Activated CD4-positive, alpha-beta T cell treated with anti-CD3 and anti-CD28 coated beads, Interleukin-2, amount 50 U/mL, for 4 hours (primary cell): ENCODE data around the gene IGSF3.
"Not testable (repeated sequence)": the region's sequence is repeated elsewhere in the genome, so short reads cannot be mapped to it uniquely, and the experiment has no call there.

ENCODE experiments used
- DNase-seq, 2 experiments: peaks; one replicate each; pipeline ENCODE4 v3.0.0-alpha.2; 2020

The IGSF3 gene

DNA sequence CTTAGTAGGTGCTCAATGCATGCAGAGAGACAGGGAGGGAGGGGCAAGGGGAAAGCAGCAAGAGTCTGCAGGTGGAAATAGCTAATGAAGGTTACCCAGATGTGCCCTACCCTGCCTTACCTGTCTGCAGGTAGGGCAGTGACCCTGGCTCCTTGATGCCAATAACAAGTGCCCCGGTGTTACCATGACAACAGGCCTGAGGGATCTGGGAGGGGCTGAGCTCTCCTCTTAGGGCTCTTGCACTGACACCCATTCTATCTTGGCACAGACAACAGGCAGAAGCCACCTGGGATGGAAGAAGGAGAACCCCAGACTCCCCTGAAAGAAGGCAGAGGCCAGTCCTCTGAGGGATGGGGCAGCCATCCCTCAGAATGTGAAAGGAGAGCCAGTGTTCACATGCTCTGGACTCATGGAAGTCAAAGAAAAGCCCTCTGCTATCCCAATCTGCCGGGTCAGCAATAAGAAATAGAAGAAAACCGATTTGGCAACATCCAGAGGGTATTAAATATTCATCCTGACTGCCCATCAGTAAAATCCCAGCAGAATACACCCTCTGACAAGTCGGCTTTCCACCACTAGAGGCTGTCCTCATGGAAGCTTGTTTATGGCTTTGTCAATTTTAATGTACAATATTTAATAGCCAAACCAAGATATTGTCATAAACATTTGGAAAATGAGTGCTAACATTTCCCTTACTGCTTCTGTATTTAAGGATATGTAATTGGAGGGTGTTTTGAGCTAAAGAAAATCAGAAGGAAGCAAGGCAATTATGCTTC lies 72.3 kb downstream of the IGSF3 start:
- DNase-seq = not testable (repeated sequence)

DNA sequence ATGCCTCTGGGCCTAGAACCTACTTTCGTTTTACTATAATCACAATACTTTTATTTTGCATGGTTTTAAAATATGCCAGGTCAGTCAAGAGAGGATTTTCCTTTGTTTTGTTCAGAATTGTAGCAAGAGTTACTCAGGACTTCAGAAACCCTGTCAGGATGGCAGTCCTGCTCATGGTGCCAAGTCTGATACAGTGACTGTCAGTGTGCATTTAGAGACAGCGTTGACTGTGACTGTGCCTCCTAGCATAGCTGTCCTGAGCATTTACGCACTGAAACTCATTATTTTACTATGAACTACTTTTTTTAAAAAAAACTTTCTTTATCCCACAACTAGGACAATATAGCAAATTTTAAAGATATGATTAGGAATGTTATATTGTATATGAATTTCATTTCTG lies 73.6 kb downstream of the IGSF3 start:
- not testable (repeated sequence) for DNase-seq

DNA sequence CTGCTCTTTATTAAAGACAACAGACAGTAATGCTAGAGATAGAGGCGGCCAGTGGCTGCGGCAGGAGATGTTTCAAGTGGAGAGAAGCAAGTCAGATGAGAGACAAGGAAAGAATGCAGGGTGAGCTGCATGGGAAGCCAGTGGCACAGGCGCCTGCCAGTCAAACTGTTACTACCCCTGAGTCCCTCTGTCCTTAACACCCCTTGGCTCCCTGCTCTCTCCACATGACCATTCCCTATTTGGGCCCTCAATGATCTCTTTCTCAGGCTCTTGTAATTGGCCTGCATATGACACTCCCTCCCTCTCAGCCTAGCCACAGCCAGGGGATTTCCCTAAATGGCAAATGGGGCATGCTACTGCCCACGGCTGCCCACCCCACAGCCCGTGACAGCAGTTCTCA lies 74.1 kb downstream of the IGSF3 start:
- not testable (repeated sequence) for DNase-seq

DNA sequence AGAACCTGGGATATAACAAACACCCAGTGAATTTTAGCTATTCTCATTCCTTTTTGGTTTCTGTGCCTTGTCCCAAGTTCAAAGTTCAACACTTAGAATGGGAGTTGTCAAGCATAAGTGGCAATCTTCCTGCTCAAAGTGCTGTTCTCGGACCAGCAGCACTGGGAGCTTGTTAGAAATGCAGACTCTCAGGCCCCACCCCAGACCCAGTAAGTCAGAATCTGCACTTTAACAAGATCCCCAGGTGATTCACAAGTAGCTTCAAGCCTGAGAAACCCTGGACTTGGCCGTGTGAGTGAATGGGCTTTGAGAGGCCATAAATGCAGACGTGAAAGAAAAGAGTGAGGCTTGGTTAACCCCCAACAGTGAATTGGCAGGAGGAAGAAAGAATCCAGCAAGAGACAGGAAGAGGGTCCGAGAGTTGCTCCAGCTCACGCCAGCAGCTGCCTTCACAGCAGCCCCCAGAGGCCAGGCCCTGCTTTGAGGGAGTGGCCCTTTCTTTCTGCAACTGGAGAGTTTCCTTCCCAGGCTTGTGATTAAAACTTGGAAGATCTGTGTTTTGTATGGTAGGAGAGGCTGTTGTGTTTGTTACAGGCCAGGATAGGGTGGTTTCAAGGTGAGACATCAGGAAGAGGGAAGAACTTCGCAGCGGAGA lies 75.5 kb downstream of the IGSF3 start:
- not testable (repeated sequence) for DNase-seq

DNA sequence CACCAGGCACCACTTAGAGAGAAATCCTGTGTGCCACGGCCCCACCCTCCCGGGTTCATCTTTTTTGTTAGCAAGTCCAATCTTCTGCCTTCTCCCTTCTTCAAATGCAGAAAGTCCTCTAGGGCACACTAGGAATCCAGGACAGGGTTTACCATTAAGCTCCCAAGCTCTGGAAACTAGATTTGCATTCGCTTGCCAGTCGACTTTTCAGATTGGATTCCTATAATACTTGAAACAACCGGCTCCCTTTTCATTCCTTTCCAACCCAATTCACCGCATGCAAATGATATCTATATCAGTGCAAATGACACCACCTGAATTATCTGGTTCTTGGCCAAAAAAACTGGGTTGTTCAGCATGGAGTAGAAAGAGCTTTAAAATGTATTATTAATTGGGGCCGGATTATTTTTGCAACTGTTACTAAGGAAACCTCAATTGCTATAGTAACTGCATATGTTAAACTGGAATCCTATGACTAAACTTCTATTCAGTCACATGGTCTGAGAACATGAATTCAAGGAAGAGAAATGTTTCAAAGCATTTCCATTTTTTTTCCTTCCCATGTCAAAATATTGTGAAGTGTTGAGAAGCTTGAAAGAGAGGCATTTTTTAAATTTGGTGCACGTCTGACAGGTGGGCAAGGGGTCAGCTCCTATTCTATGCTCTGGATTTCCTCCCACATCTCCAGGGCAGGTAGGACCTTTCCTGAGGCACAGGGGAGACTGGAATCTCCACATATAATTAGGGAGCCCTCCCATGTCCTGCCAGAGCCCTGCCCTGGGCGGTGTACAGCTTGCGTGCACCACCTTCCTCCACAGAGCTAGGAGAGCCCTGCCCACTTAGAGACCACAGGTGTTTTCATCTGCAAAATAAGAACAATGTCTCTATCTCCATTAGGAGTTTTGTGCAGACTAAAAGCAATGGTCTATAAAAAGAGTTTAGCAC lies 76.3 kb downstream of the IGSF3 start:
- DNase-seq = not testable (repeated sequence)

DNA sequence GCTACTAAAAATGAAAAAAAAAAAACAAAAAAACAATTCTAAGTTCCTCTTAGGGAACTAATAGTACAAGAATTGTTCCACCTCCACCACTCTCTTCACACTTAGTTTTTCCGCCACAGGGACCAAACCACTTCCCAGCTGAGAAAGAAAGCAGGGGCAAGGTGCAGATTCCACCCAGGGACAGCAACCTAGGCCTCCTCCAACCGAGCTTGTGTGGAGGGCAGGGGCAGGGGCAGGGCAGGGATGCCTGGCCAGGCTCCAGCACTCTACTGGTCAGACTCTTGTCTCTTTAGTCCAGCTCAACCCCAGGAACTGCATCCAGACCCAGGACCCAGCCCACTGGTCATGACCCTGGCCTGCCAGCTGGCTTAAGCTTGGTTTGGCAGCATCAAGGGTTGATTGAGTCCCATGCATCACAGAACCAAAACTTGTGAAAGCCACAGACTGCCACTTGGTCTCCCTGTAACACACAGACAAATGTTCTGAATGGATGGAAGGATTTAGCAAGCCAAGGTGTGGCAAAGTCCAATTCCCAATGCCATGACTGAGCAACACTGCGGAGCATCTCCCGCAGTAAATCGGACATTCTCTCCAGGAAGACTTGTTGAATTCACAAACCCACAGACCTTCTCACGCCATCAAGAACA lies 77.1 kb downstream of the IGSF3 start:
- not testable (repeated sequence) for DNase-seq

DNA sequence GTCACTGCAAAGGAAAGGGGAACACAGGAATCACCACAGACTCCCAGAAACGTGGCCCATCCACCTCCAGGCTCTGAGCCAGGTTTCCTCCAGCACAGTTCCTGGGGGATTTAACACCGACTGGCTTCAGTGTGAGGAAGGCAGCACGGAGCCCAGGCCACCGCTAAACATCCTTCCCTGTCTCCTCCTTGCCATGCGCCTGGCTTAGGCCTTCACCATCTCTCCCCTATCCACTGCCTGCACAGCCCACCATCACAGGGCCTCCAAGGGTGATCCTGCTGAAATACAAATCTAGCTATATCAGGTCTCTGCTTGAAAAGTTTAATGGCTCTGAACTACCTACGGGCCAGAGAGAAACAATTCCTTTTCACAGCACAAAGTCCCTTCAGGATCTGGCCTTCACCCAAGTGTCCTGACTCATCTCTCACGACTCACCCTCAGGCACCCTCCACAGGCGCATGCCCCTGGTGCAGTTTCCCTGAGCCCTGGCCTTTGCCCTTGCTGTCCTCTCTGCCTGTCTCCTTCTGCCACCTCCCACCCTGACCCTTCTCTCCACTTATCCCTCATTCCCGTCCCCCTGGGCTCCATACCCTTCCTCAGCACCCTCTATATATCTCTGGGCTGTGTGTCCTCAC lies 78.3 kb downstream of the IGSF3 start:
- not testable (repeated sequence) for DNase-seq

DNA sequence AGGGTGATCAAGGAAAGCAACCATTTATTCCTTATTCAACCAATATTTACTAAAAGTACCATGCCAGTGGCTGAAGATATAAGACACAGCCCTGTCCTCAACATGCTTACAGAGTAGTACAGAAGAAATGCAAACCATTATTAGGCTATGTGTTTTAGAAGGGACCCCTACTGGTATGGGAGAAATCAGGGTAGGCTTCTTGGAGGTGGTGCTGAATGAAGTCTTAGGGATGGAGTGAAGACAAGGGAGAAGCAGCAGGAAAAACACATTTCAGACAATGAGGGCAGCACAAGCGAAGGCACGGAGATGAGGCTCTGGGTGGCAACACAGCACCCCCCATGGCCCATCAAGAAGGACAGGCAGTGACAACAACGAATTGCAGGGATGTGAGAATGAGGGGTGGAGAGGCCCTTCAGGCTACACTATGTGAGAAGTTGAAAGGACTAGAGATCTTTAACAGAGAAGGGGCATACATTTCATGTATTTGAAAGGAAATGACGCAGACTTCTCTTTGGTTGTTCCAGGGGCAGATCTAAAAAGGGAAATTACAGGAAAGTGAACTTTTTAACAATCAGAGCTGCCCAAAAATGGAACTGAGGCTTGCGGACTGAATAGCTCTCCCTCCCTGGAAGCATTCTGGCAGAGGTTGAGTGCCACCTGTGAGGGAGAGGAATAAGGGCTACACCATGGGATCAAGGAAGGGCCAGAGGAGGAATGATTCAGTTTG lies 79.9 kb downstream of the IGSF3 start:
- DNase-seq = no peak

DNA sequence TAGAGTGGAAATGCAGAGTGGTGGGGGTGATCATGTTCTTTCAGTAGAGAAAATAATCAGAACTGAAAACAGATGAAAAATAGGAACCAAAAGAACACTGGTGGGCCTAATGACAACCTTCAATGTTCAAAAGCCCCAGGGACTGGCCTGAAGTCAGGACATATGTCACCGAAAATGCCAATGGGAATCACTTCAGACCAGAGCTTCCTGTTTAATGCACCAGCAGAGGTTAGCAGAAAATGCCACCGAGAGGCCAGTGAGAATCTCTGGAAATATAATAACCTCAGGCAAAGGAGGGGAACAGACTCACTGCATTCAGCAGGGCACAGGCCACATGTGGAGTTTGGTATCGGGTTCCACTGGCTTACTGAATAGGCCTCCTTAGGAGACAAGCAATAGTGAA lies 80.8 kb downstream of the IGSF3 start:
- DNase-seq = no peak

DNA sequence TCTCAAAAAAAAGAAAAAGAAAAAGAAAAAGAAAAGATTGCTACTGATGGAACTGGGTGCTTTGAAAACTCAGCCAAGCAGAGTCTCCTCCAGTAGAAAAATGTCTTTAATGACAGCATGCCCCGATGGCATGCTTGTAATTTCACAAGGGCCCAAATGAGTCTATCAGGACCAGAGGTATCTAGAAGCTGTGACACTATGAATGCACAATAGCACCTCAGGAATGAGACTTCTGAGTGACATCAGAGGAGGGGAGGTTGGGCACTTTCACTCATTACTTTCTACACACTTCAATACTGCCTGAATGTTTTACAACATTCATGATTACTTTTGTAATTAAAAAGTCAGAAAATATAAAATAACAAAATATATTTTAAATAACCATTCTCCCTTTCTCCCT lies 81.6 kb downstream of the IGSF3 start:
- DNase-seq = no peak

DNA sequence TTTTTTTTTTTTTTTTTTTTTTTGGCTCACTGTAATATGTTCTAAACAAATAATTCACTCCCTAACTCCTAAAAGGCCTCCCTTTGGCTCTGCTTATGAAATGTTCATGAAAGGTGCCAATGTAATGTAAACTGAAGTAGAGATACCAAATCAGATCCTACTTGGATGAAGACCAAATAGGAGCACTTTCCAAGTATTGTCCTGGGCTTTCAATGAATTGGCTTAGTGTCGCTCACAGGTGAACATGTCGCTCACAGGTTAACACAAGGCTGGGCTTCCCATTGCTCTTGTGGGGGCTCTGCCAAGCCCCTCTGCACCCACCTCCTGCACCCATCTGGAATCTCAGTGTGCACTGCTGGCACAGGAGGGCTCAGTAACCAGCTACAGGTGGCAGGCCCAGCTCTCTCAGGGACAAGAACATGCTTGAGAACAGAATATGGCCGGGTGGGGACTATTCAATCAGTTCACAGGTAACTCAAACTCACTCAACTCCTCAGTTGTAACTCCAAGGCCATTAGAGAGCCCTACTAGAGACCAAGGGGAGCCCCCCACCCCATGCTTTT lies 86.1 kb downstream of the IGSF3 start:
- no peak for DNase-seq

DNA sequence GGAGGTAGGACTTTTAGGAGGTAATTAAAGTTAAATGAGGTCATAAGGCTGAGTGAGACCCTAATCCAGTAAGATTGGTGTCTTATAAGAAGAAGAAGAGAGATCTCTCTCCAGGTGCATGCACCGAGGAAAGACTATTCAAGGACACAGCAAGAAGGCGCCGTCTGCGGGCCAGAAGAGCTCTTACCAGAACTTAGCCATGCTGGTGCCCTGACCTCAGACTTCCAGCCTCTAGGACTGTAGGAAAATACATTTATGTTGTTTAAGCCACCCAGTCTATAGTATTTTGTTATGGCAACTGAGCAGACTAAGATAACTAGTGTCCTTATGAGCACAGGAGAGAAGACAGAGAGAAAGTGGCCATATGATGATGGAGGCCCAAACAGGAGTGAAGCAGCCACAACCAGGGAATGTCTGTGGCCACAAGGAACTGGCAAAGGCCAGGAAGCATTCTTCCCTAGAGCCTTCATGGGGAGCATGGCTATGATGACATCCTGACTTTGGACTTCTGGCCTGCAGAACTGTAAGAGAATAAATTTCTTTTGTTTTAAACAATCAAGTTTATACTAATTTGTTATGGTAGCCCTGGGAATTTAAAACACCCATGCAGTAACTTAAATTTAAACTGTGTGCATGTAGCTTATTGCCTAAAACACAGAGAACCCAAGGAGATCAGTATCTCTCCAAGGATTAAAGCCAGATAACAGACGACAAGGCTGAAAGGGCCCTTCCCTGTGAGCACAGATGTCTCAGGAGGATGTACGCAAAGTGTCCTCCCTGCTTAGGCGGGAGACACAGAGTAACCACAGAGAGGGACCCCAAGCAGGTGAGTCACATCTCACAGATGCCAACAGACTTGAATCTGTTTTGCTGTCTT lies 86.8 kb downstream of the IGSF3 start:
- no peak for DNase-seq

DNA sequence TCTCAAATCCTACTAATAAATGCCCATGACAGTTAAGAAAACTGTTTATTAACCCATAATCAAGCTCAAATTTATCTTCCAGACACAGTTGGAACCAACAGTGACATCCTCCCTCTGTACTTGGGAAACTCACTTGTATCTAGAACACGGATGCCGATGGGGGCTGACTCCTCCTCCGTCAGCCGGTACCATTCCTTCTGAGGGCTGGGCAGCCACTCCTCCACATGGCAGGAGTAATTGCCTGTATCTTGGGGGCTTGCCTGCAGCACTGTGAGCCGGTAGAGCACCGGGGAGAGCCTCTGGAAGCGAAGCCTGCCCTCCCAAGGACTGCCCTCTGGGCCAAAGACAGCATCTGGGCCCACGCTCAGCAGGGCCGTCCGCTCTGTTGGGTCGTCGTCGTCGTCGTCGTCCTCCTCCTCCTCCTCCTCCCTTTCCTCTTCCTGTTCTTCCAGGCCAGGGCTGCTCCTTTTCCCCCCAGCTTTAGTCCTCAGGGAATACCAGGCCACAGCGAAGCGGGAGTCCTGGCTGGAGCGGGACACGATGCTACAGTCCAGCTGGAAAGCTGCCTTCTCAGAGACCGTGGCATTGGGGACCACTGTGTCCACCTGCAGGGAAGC lies 88.2 kb downstream of the IGSF3 start:
- DNase-seq = no peak

DNA sequence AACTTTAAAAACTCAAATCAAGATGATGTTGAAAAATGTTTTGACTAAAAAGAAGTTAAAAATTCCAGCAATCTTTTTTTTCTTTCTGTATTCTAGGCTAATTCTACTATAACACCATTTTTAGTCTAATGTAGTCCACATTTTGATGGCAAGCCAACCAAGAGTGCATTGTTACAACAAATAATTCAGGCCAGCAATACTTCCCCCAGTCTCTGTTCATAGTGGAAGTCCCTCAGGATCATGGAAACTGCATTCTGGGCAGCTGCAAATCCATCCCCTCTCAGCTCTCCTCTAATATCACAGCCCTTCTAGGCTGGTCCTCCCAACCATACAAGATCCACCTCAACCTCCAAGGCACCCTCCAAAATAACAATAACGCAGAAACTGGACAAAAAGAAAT lies 89.0 kb downstream of the IGSF3 start:
- no peak for DNase-seq

DNA sequence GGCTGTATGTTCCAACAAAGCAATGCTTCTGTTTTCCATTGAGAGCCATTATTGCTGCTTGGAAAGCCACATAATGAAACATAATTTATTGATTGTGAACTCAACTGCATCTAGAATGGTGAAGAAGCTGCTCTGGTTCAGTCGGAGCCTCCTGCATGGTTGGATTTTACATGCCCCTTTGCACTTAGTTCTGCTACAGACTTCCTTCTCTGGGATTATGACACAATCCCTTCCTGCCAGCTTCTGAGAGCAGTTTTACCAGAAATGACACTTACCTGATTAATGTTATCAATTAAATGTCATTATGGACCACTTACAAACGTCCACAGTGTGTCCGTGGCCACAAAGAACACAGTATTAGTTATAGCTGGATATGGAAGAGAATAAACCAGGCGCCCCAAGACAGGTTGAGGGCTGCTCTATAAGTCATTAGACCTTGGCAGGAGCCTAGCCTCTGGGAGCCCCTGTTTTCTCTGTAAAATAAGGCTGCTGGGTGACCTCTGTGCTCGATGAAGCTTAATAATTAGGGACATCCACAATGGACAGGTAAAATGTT lies 89.7 kb downstream of the IGSF3 start:
- no peak for DNase-seq

DNA sequence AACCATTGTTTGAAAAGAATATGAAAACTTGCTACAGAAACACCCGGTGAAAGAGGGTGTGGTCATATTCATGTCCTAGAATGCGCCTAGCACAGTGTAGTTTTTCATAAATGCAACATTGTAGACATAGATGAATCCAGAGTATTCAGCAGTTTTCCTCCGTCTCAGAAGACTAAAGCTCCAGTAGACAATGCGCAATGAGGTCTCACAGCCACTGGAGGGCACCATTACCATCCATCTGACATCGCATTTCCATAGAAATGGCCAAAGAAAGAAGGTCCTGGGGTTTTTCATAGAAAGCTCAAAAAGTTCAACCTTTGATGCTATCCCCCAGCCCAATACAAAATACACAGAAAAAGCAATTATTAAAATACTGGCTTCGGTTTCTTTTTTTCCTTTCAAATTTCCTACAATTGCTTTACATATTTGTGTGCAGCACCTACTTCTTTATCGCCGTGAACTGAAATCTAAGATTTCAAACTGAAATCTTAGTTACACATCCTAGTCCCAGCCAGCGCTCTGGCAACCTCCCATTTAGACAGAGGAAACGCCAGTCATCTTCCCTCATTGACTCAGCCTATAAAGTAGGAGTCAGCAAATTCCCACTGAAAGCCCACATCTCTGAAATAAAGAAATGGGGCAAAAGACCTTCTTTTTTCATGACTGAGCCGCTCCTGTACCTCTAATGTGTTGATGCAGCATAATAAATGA lies 92.8 kb downstream of the IGSF3 start:
- DNase-seq = peak; percentile 53 to 54

DNA sequence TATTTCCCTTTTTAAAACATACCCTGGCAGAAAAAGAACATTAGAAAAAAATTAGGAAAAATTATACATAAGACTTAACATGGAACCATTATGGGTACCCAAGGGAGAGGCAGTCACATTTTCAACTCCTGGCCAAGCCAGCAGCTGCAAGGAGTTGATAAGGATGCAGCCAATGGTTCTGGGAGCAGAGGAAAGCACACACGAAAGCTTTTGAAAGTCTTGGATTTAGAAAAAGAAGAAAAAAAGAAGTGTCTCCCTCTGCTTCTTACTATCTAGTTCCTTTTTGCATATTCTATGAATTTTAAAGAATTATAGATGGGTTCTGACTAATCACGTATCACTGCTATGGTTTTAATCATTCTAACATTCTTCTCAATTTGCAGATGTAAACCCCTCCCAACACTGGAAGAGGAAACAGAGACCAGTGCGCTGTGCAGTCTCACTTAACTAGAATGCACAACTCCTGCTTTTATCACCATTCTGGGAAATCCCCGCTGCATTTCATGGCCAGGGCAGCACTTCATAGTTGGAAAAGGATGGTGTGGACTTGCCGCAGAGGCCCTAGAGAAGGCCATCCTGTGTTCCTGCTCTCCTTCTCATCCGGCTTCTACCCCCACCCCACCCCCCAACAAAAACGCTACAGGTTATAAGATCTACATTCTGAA lies 94.0 kb downstream of the IGSF3 start:
- DNase-seq = no peak

DNA sequence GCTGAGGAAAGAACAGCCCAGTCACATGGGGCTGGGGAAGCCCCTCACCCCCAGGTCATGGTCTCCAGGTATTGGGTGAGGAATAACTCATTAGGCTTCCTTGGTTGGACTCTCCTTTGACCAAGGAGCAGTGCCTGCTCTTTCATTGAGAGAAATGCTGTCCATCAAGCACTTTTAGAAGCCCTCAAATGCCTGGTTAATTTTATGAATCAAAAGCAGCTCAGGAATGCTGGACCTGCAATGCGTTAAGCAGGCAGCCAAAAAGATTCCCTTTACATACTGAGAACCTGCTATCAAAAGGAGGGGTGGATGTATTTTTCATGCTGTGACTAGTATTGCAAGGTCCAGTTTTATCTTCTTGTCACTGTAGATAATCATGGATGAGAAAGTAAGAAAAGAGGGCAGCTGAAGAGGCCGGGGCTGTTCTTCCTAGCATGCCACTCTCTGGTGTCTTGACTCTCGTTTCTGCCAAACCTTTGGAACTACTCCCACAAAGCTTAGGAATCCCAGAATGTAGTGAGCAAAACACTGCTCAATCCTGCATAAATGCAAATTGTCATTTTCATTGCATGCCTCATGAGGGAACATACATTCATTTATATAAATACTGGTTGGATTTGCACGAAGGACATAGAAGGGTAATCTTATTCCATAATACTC lies 94.6 kb downstream of the IGSF3 start:
- DNase-seq = no peak
